HG03103 (cell line): Measurements from ENCODE around the gene AKAP13.
"Not testable (repeated sequence)": the region's sequence is repeated elsewhere in the genome, so short reads cannot be mapped to it uniquely, and the experiment has no call there.

ENCODE experiments used
- ATAC-seq: cut with Tn5 transposase; IDR thresholded peaks from one replicate; pipeline ENCODE4 v1.9.1; 2021; ENCODE audit warnings: low read depth; ENCODE audit not compliant: unreplicated experiment

The AKAP13 gene

DNA sequence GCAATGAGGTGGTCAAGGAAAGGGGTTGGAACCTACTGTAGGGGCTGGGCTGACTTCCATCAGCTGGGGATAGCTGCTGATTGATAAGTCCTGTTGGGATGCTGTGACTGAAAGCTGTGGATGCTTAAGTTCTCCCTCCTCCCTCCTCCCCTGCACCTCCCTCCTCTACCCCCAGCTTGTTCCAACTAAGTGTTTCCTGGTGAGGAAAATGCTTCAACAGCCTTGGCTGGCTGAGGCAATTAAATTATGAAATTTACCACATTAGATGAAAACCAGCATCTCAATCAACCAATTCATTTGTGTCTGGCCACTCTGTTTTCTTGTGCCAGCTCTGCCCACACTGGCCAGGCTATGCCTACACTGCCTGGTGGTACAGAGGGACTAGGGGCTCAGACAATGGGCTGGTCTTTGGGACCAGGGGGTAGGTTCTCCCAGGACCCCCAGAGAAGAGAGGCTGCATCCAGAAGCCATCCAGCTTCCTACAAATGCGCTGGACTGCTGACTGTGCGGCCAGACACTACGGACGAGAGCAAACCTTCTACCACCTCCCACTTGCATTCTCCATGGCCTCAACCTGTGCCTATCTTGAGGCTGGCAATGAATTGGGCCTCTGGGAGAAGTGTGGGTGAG is 411.8 kb downstream of the AKAP13 start:
- no peak for ATAC-seq

- ATAC-seq, result no peak
These were observed 412.6 kb downstream of the AKAP13 start for GRCh38 chr15:85792912-85793590.

- peak; percentile 20 for ATAC-seq
These were observed 413.5 kb downstream of the AKAP13 start for GRCh38 chr15:85793641-85794597.

DNA sequence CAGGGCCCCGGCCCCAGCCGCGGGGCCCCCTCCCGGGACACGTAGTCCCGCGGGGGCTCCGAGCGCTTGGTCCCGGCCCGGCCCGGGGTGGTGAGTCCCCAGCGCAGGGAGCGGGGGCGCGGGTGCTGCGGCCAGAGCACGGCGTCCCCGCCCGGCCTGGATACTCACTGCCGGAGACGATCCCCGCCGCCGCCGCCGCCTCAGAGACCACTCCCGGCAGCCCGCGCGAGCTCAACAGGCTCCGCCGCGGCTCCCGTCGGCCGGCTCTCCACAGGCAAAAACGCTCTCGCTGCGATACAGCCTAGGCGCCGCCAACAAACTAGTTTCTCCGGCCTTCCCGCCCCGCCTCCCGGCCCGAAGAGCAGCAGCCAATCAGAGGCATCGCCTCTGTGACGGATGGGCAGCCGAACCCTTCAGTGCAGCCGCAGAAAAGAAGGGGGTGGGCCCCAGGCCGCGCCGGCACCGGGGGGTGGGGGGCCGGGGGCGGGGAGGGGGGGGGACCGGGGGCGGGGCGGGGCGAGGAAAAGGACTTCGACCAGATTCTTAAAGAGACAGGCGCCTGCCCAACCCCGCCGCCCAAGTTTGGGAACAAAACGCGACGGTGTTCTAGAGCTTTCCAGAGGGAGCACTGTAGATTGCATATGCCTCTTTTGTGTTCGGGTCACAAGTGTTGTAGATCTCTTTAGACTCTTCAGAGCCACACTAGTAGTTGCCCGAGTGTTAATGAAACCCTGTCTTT is 414.4 kb downstream of the AKAP13 start, which contains the start of gene KLHL25:
KLHL25 (minus strand) TSS at position 328 of the 739 bp plus-strand sequence. CDS start 25,115 bp downstream, outside the sequence.
- peak; percentile 99 for ATAC-seq

DNA sequence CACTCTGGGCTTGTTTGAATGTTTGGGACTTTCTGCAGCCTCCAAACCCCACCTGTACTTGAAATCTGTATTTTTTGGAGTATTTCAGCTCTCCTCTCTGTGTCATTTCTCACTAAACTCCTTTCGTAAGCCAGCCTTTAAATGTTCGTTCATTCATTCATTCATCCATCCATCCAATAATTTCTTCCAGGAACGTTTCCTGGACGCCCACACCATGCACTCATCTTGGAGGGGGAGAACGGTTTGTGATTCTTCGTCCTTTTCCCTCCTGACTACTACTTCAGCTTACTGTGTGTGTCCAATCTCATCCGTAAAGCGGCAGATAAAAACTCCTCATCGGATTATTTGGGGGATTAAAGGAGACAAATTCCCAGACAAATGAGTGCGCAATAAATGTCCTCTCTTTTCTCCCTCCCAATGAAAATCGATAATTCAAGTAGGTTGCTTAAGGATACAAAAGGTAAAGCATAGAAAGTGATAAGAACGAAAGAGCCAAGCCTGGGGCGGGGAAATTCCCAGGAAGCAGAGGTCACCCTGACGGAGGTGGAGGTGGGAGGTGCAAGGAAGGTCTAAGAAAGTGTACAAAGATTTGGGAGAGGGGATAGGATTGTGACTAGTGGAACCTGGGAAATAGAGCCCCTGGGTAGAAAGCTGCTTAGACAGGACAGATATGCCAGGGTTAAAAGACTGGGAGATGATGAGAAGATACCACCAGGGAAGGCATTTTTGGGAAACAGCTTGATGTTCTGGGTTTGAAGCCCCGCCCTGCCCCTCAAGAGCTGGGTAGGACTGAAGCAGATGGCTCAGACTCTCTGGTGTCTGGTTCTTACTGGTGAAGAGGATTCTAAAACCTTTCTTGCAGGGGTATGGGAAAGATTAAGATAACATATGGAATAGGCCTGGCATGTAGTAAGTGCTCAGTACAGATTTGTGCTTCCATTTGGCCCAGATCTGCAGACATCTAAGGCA is 415.2 kb downstream of the AKAP13 start:
- no peak for ATAC-seq

DNA sequence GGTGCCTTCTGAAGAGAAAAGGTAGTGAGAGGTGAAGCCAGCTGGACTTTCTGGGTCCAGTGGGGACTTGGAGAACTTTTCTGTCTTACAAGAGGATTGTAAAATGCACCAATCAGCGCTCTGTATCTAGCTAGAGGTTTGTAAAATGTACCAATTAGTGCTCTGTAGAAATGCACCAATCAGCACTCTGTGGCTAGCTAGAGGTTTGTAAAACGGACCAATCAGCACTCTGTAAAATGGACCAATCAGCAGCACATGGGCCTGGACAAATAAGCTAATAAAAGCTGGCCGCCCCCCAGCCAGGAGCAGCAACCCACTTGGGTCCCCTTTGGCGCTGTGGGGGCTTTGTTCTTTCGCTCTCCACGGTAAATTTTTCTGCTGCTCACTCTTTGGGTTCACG is 416.0 kb downstream of the AKAP13 start:
- not testable (repeated sequence) for ATAC-seq
